Measurements from ENCODE around the gene MRAS.
"Not testable (repeated sequence)": the region's sequence is repeated elsewhere in the genome, so short reads cannot be mapped to it uniquely, and the experiment has no call there.

Gene MRAS

GRCh38 chr3:138418601-138419206 is 70.3 kb downstream of the MRAS start:
- no peak for DNase-seq (ENCODE audit: low spot score)

- no peak for DNase-seq (ENCODE audit: low spot score)
Observed at GRCh38 chr3:138423316-138423715, 74.9 kb downstream of the MRAS start.

- DNase-seq (ENCODE audit: low spot score): no peak
Observed at GRCh38 chr3:138424323-138424722, 75.9 kb downstream of the MRAS start.

GRCh38 chr3:138426211-138426610 is 77.8 kb downstream of the MRAS start:
- DNase-seq (ENCODE audit: low spot score): no peak

- not testable (repeated sequence) for DNase-seq (ENCODE audit: low spot score)
Observed at GRCh38 chr3:138426754-138427153, 78.4 kb downstream of the MRAS start.

GRCh38 chr3:138429665-138430064 is 81.3 kb downstream of the MRAS start:
- DNase-seq (ENCODE audit: low spot score): no peak

GRCh38 chr3:138432576-138433240 is 84.3 kb downstream of the MRAS start:
- DNase-seq (ENCODE audit: low spot score): no peak

GRCh38 chr3:138433892-138434275 is 85.5 kb downstream of the MRAS start:
- no peak for DNase-seq (ENCODE audit: low spot score)

- no peak for DNase-seq (ENCODE audit: low spot score)
Observed at GRCh38 chr3:138434276-138434874, 86.0 kb downstream of the MRAS start, which contains the start of gene ESYT3. ESYT3 (plus strand) TSS chr3:138434616; CDS start chr3:138434799, 183 bp downstream.

GRCh38 chr3:138434875-138435772 is 86.7 kb downstream of the MRAS start:
- DNase-seq (ENCODE audit: low spot score): no peak

GRCh38 chr3:138435840-138436239 is 87.5 kb downstream of the MRAS start:
- DNase-seq (ENCODE audit: low spot score): no peak

- DNase-seq (ENCODE audit: low spot score): no peak
Observed at GRCh38 chr3:138437281-138437680, 88.9 kb downstream of the MRAS start.

GRCh38 chr3:138438896-138439295 is 90.5 kb downstream of the MRAS start:
- no peak for DNase-seq (ENCODE audit: low spot score)

- DNase-seq (ENCODE audit: low spot score): no peak
Observed at GRCh38 chr3:138439646-138440045, 91.3 kb downstream of the MRAS start.

- DNase-seq (ENCODE audit: low spot score): no peak
Observed at GRCh38 chr3:138440121-138440521, 91.7 kb downstream of the MRAS start.

GRCh38 chr3:138440596-138440995 is 92.2 kb downstream of the MRAS start:
- no peak for DNase-seq (ENCODE audit: low spot score)

GRCh38 chr3:138441256-138441655 is 92.9 kb downstream of the MRAS start:
- DNase-seq (ENCODE audit: low spot score): no peak

GRCh38 chr3:138441742-138442141 is 93.4 kb downstream of the MRAS start:
- DNase-seq (ENCODE audit: low spot score): no peak

GRCh38 chr3:138442433-138442832 is 94.1 kb downstream of the MRAS start:
- no peak for DNase-seq (ENCODE audit: low spot score)

GRCh38 chr3:138443091-138443490 is 94.7 kb downstream of the MRAS start:
- DNase-seq (ENCODE audit: low spot score): no peak

GRCh38 chr3:138443521-138444503 is 95.4 kb downstream of the MRAS start:
- no peak for DNase-seq (ENCODE audit: low spot score)
